NCI-H128 (cell line): ENCODE data around the gene WAC.

Source experiments
- DNase-seq: peaks from one replicate; lab custom pipeline; 2025; ENCODE audit not compliant: unreplicated experiment; lab: John Stamatoyannopoulos, UW

Gene WAC

DNA sequence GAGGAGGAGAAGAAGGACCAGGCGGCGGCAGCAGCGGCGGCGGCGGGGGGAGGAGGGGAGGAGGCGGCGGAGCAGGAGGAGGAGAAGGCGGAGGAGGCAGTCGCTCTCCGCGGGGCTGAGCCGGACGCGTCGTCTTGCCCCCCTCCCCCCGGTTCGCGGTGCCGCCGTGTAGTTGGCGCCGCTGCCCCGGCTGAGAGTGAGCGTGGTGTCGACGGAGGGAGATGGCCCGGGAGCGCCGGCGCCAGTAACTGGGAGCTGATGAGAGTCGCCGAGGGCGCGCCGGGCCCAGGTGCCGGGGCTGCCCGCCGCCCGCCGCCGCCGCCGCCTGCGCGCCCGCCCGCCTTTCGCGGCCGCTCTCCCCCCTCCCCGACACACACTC, 257 bp downstream of the WAC start:
- DNase-seq = no peak

DNA sequence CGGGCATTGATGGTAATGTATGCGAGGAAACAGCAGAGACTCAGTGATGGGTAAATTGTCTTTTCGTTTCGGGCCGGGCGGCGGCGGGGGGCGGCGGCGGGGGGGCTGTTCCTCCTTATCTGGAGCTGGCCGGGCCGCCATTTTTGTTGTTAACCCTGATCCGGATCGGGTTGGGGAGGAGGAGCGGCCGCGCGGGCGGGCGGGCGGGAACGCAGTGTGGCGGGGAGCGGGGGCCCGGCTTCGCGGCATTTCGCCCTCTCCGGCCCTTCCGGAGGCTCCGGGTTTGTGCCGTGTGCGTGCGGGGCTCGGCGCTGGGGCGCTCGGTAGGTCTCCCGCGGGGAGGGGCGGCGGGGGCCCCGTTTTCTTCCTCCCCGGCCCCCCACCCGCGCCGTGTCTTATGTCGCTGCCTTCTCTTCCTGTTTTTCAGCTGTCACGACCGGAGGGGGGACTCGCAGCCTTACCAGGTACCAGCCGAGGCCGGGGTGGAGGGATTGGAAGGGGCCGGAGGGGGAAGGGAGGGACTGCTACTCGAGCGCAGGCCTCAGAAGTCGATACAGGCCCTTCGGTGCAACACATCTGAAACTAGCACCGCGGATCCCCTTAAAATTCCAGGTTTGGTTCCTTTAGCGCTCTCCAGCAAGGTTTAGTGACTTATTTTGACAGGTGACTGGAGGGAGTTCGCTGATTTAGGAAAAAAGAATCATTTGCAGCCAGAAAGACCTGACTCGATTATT, 820 bp downstream of the WAC start:
- peak; percentile 1 for DNase-seq

DNA sequence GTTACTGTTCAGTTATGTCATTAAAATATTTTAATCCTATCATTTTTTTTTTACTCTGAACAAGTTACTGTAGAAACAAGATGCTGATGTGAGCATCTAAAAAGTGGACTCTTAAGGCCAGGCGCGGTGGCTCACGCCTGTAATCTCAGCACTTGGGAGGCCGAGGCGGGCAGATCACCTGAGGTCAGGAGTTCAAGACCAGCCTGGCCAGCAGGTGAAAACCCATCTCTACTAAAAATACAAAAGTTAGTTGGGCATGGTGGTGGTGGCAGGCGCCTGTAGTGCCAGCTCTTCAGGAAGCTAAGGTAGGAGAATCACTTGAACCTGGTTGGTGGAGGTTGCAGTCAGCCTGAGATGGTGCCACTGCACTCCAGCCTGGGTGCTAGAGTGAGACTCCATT, 2.9 kb downstream of the WAC start:
- DNase-seq = no peak

DNA sequence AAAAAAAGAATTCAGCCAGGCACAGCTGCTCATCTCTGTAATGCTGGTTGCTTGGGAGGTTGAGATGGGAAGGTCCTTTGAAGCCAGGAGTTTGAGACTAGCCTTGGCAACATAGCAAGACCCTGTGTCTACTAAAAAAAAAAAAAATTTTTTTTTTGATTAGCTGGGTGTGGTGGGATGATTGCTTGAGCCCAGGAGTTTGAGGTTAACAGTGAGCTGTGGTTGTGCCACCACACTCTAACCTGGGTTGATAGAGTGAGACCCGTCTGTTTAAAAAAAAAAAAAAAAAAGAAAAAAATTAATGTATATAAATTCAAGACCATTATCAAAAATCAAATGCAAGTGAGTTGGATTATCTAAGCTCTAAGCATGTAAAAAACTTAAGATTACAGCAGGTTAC, 5.7 kb downstream of the WAC start:
- no peak for DNase-seq

DNA sequence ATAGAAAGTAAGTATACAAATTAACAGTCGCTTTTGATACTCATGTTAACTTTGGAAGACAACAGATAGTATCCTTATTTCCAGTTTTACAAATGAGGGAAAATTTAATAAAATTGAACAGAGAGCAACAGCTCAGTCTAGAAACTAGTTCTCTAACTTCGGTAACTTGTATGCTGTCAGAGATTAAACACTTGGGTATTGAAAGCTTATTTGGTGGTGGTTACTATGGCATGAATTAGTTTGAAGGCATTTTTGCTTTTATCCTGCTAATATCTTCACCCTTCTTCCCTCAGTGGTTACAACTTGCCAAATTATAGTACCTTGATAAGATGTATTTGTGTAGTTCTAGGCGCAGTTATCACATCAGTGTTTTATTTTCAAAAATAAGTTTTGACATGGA, 7.2 kb downstream of the WAC start:
- DNase-seq = no peak

DNA sequence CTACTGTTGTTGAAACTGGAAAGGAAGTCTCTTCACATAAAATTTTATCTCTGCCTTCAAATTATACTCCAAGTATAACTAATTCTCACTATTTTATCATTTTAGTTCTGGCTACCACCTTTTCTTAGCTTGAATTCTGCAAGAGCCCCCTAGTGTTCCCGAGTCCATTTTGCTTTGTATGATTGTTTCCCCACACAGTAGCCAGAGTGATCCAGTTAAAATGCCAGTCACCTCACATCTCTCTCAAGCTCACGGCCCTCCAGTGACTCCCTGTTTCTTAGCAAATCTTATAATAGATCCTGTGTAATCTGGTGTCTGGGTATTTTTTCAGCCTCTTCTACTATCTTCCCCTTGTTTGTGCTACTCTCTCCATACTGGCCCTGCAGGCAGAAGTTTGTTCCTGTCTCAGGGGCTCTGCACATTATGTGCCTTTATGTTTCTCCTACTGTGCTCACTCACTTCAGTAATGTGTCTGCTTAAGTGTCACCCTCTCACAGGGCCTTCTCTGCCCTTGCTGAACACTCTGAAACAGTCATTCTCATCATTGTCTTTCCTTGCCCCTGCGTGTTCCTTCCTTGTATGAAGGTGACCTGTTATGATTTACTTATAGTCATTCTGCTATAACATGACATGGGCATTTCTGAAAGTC, 8.9 kb downstream of the WAC start:
- no peak for DNase-seq

DNA sequence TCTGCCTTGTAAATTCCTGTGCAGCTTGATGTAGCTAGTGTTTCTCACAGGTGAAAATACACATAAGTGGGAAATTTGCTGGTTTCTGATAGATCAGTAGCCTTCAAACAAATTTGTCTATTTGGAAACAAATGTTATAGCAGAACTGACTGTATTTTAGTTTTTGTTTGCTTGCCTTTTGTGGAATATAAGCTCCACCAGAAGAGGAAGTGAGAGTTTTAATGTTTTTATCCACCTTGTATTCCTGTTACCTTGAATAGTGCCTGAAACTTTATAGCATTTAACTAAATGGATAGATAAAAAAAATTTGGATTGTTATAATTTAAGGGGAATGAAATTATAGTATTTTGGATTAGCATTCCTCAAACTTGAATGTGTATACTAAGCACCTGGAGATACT, 9.8 kb downstream of the WAC start:
- no peak for DNase-seq

DNA sequence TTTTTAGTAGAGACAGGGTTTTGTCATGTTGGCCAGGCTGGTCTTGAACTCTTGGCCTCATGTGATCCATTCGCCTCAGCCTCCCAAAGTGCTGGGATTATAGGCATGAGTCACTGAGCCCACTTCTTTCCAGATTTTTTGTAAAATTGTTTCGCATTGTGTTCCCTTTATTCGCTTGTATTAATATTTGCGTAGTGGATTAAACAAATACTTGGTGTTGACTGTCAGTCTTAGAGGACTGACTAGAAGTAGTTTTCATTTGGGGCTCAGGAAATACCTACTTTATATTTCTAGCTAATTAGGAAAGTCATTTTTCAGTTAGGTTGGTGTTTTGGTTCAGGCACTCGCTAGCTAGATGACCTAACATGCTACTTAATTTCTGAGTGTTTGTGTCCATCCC, 11.1 kb downstream of the WAC start:
- DNase-seq = no peak

DNA sequence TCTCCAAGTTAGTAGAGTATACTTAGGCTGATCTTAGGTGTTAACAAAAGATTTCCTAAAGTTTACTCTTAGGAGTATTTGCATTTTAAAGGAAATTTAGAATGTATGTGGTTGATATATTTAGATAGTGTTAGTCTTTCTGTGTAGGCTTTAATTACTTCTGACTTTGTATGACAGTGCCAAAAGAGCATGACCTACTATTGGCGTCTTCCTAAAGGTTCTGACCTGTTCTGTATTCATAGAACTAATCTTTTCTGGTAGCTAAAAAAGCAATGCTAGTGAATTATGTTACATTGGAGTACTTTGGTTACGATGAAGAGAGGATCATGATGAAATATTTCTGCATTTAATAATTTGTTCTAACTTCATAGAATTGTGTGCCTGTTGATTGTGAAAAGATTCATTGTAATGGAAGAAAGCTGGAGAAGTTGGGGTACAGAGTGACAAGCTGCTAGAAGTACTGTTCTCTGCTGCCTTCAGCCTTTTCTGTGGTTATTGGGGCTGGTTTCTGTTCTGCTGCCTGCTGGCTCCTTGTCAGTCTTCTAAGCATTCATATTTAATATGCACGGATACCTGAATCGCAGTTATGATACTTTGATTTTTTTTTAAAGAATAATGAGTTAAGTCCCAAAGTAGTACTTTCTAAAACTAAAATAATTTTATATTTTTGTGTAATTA, 13.2 kb downstream of the WAC start:
- no peak for DNase-seq

DNA sequence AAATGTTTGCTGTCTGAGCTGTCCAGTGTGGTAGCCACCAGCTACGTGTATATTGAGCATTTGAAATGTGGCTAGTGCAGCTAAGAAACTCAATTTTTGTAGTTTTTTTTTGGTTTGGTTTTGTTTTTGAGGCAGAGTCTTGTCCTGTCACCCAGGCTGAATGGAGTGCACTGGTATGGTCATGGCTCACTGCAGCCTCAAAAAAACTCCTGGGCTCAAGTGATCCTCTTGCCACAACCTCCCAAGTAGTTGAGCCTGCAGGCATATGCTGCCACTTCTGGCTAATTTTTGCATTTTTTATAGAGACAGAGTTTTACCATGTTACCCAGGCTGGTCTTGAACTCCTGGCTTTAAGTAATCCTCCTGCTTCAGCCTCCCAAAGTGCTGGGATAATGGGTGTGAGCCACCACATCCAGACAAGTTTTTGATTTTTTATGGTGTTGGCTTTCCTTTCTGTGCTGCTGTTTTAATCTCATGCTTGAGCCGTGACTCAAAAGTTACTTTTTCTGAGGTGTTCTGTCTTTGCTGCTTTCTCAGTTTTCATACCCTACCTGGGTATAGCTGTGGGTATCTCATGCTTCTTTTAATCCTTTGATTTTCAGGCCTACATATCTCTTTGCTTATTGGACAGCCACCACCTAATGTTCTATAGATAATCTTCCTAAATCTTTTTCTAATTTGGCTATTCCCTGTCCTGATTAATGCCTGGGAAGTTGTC, 16.0 kb downstream of the WAC start:
- no peak for DNase-seq

DNA sequence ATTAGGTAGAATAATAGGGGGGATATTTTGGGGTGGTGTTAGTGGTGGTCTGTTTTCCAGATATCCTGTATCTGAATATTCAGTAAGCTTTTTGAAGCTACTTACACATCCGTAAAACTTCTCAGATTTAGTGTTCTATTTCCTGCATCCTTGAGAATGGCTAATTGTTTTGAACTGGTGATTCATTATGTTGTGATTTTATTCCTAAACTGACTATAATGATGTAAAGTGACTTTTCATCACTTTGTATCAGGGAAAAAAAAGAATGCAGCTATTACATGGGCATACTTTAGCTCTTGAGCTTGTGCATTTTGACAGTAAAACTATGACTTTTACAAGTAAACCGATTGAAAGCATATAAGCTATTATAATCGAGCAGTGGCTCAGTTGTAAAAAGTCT, 18.2 kb downstream of the WAC start:
- DNase-seq = no peak

DNA sequence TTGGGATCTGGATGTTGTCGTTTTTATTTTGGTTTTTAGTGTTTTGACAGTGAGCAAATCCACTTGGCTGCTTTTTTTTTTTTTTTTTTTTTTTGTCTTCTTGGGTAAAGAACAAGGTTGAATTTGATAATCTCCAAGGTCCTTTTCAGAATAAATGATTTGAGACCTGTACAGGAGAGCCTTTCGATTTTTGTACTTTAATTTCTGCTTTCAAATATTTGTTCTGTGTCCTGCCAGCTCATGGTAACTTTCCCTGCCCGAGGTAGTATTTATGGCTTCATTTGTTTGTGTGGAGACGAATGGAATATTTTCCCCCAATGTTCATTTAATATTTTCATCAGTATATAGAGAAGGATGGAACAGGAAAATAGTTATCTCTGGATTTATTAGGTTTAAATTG, 19.9 kb downstream of the WAC start:
- no peak for DNase-seq

DNA sequence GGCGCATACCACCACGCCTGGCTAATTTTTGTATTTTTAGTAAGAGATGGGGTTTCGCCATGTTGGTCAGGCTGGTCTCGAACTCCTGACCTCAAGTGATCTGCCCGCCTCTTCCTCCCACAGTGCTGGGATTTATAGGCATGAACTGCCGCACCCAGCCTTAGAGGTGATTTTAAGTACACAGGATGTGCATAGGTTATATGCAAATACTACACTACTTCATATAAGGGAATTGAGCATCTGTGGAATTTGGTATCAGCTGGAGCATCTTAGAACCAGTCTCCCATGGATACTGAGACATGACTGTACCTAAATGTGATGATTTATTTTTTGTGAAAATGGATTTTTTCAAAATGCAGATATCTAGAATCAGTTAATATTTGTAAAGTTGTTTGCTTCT, 21.1 kb downstream of the WAC start:
- DNase-seq = no peak

DNA sequence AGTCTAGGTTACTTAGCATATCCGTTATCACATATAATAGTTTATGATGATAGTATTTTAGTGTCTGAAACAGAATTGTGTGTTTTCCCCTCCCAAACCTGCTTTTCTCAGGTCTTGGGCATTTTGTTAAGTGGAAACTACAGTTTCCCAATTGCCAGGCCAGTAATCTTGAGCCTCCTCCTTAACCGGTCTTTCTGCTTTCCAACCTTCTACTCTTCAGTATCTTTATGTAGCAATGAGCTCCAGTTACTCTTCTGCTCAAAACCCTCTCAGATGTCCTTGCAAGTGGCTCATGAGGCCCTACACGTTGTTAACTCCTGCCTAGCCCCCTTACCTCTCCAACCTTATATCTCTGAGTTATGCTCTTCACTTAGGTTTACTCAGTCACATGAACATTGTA, 22.0 kb downstream of the WAC start:
- DNase-seq = no peak

DNA sequence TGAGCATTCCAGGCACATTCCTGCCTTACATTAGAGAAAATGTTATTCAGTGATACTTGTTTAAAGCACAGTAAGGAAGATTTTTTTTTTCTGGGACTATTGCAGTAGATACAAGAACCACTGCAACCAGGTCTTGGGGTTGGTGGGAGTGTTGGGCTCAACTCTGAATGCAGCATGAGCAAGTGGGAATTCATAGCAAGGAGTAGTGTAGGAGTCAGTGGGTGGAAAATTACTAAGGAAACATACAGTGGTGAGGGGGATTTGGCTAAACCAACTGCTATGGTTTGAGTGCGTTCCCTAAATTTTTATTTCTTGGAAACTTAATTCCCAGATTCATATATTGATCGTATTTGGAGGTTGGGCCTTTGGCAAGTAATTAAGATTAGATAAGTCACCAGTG, 22.4 kb downstream of the WAC start:
- no peak for DNase-seq

DNA sequence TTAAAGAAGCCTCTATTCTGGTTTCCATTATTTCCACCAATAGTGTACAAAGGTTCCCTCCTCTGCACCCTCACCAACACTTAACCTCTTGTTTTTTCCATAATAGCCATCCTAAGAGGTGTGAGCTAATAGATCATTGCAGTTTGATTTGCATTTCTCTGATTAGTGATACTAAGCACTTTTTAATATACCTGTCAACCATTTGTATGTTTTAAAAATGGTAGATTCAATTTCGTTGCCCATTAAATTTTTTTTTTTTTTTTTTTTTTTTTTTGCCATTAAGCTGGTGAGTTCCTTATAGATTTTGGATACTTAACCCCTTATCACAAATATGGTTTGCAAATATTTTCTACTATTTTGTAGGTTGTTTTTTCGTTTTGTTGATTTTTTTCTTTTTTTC, 23.2 kb downstream of the WAC start:
- no peak for DNase-seq

DNA sequence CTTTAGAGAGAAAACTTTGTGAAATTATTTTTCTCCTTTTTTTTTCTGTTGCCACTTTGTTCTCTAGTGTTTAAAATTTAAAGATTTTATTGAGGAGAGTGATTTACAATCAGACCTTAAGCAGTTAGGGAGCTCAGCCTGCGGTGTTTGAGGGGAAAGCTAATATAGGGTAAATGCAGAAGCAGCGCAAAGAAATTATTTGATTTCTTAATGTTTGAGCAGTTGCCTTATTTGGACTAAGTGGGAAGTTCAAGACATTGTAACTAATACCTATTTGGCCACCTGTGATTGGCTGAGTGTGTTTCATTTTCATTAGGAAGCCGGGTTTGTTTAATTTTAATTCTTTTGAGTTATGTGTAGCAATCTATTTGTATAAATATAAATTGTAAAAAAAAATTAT, 25.3 kb downstream of the WAC start:
- DNase-seq = no peak

DNA sequence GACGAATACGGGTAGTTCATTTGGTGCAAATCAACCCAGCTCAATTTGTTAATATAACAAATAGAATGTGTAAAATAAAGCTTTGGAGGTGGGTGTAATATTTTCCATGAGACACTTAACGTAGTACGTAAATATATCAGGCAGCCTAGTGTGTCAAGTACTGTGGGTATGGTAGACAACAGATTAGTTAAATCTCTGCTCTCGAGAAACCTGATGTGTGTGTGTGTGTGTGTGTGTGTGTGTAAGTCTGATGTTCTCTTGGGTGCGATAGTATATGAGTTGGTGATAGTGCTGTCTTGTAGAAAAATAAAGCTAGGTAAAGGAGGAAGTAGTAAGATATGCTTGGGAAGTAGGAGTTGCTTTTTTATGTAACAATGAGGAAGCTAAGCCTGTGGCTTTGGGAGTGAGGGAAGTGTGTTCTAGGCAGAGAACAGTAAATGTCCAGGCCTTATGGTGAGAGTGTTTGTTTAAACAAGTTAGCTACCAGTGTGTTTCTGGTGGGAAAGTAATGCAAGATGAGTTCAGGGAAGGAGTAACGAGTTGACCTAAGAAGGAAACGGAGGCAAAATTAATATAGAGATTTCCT, 26.1 kb downstream of the WAC start:
- DNase-seq = no peak

DNA sequence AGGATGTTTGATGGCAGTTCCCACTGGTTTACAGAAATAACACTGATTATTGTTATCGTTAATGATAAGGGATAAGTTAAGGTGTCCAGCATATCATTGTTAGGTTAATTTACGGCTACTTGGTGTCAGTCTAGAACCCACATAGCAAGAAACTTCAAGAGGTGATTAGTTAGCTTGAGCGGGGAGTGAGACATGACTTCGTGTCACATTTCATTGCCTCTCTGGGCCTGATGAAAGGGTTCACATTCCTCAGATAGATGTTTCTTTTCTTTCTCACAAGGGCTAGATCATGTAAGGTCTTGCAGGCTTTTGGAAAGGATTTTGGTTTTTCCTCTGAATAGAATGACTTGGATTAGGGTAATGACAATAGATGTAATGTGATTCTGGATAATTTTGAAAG, 26.7 kb downstream of the WAC start:
- no peak for DNase-seq

DNA sequence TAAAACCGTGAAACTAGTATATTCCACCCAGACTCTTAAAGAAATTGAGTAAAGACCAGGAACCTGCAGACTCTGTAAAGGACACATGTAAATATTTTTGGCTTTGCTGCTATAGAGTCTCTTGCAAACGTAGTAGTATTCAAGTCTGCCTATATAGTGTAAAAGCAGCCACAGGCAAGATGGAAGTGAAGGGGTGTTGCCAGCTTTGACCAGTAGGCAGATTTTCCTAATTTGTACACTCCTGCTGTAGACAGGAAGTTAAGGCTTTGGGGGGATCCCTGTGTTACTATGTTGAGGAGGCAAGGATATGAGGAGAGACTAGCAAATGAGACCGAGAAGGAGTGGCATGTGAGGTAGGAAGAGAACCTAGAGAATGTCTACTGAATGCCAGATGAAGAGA, 27.7 kb downstream of the WAC start:
- DNase-seq = no peak

DNA sequence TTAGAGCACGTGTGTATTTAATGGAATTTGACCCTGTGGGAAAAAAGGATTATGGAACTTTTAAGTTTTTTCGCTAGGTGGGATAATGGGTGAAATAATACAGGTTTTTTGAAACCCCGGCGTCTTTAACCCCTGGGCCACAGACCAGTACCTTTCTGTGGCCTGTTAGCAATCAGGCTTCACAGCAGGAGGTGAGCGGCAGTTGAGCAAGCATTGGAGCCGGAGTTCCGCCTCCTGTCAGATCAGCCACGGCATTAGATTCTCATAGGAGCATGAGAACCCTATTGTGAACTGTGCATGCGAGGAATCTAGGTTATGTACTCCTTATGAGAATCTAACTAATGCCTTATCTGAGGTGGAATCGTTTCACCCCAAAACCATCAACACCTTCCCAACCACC, 28.6 kb downstream of the WAC start:
- DNase-seq = no peak

DNA sequence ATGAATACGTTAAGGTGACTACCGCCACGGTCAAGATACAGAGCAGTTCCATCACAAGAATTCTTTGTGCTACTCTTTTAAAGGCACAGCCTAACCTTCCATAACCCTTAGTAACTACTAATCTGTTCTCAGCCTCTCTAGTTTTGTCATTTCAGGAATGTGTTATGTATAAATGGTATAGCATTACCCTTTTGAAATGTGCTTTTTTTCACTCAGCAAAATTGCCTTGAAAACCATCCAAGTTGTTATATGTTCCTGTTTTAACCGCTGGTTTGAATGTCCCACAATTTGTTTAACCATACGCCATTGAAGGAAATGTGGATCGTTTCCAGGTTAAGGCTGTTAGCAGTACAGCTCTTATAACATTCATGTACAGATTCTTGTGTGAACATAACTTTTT, 32.0 kb downstream of the WAC start:
- no peak for DNase-seq
